ENCODE measurements around the gene IL6ST.
"Not testable (repeated sequence)": the region's sequence is repeated elsewhere in the genome, so short reads cannot be mapped to it uniquely, and the experiment has no call there.

Gene IL6ST

GRCh38 chr5:56003679-56004078 lies 8.9 kb upstream of the IL6ST start:
- TF ChIP-seq, protein P1, sequence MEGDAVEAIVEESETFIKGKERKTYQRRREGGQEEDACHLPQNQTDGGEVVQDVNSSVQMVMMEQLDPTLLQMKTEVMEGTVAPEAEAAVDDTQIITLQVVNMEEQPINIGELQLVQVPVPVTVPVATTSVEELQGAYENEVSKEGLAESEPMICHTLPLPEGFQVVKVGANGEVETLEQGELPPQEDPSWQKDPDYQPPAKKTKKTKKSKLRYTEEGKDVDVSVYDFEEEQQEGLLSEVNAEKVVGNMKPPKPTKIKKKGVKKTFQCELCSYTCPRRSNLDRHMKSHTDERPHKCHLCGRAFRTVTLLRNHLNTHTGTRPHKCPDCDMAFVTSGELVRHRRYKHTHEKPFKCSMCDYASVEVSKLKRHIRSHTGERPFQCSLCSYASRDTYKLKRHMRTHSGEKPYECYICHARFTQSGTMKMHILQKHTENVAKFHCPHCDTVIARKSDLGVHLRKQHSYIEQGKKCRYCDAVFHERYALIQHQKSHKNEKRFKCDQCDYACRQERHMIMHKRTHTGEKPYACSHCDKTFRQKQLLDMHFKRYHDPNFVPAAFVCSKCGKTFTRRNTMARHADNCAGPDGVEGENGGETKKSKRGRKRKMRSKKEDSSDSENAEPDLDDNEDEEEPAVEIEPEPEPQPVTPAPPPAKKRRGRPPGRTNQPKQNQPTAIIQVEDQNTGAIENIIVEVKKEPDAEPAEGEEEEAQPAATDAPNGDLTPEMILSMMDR (IDR thresholded peaks at IDR 0.05; ENCODE audit: control extremely low read depth, extremely low read depth, low read depth, missing control alignments), result no peak
- ChIA-PET POLR2A (no interaction called here), CTCF (no interaction called here)
- no peak for DNase-seq (ENCODE audit: extremely low spot score)

- CTCF ChIA-PET, result interaction anchor here (2.8 kb wide), 1 partner anchor 9 kb away, joined by 13 read pairs; no protein-coding TSS in a partner anchor
- TF ChIP-seq, protein P1 (IDR thresholded peaks at IDR 0.05; ENCODE audit: control extremely low read depth, extremely low read depth, low read depth, missing control alignments), result no peak
- DNase-seq (ENCODE audit: extremely low spot score), result no peak
- POLR2A ChIA-PET, result no interaction called here
Measured at GRCh38 chr5:56003179-56003578, 8.4 kb upstream of the IL6ST start.

GRCh38 chr5:56002303-56002702 lies 7.5 kb upstream of the IL6ST start:
- ChIA-PET CTCF (interaction anchor here (1.2 to 2.8 kb wide), 3 partner anchors 10 to 67 kb away, joined by 3 to 13 read pairs (median 4); no protein-coding TSS in a partner anchor), POLR2A (no interaction called here)
- no peak for DNase-seq (ENCODE audit: extremely low spot score)
- TF ChIP-seq, protein P1 (IDR thresholded peaks at IDR 0.05; ENCODE audit: control extremely low read depth, extremely low read depth, low read depth, missing control alignments), result no peak

DNA sequence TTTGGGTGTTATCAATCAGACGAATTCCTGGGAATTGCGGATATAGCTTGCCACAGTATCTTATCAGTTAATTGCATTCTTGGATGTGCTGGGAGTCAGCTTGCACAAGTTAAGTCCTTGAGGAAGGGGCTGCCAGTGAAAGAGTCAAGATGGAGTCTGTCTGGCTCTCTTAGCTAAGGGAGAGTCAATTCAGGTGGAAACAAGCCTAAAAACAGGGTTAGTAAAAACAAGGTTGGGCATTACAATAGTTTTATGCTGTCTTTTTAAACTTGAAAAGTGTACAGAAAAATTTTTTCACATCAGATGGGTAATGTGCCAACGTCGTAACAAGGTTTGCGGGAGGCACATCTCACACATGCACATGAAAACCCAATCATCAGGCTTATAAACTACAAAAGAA lies 5.5 kb upstream of the IL6ST start:
- DNase-seq (ENCODE audit: extremely low spot score); POLR2A ChIA-PET: not testable (repeated sequence)
- CTCF ChIA-PET, result interaction anchor here (1.5 to 1.6 kb wide), 2 partner anchors 42 to 64 kb away, joined by 3 to 4 read pairs; no protein-coding TSS in a partner anchor

GRCh38 chr5:55998966-55999365 lies 4.2 kb upstream of the IL6ST start:
- ChIA-PET POLR2A (interaction anchor here (0.6 kb wide), 1 partner anchor 120 kb away, joined by 3 read pairs; no protein-coding TSS in a partner anchor), CTCF (interaction anchor here (1.1 to 1.5 kb wide), 2 partner anchors 8 to 64 kb away, joined by 3 to 4 read pairs; no protein-coding TSS in a partner anchor)

DNA sequence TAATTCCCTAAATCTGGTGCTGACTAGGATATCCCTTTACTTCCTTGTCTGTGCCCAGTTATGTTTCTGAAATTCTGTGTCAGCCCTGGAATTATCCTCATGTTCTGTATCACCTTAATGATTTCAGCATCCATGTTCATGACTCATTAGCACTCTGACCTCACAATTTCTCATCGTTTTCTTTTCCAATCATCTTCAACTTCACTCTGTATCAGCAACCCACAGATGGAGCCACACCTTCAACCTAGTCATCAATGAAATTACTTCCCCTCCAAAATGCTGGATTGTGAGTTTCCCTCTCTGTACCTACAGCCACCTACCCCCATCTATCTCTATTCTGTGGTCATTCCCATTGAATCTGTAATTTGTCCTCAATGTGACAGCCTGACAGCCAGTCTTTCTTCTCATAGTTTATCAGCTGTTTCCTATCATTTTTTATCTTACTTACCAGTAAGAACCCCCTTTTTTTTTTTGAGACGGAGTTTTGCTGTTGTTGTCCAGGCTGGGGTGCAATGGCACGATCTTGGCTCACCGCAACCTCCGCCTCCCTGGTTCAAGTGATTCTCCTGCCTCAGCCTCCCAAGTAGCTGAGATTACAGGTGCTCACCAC lies 3.1 kb upstream of the IL6ST start:
- CTCF ChIA-PET, result interaction anchor here (0.9 to 1.5 kb wide), 3 partner anchors 9 to 63 kb away, joined by 3 to 4 read pairs (median 3); no protein-coding TSS in a partner anchor
- POLR2A ChIA-PET, result no interaction called here
- TF ChIP-seq, protein P1 (IDR thresholded peaks at IDR 0.05; ENCODE audit: control extremely low read depth, extremely low read depth, low read depth, missing control alignments), result no peak
- no peak for DNase-seq (ENCODE audit: extremely low spot score)

More at GRCh38 chr5:55998966-55999365, 4.2 kb upstream of the IL6ST start:
- TF ChIP-seq, protein P1 (IDR thresholded peaks at IDR 0.05; ENCODE audit: control extremely low read depth, extremely low read depth, low read depth, missing control alignments), result no peak
- DNase-seq (ENCODE audit: extremely low spot score), result no peak

Data from GM10248 (cell line).